Brain pericyte (primary cell): Measurements from ENCODE around the gene ROPN1B.

Experiments used
- DNase-seq: peaks from one replicate; pipeline ENCODE4 v3.0.0-alpha.2; 2012; ENCODE audit warnings: low read depth, low spot score

Gene ROPN1B

DNA sequence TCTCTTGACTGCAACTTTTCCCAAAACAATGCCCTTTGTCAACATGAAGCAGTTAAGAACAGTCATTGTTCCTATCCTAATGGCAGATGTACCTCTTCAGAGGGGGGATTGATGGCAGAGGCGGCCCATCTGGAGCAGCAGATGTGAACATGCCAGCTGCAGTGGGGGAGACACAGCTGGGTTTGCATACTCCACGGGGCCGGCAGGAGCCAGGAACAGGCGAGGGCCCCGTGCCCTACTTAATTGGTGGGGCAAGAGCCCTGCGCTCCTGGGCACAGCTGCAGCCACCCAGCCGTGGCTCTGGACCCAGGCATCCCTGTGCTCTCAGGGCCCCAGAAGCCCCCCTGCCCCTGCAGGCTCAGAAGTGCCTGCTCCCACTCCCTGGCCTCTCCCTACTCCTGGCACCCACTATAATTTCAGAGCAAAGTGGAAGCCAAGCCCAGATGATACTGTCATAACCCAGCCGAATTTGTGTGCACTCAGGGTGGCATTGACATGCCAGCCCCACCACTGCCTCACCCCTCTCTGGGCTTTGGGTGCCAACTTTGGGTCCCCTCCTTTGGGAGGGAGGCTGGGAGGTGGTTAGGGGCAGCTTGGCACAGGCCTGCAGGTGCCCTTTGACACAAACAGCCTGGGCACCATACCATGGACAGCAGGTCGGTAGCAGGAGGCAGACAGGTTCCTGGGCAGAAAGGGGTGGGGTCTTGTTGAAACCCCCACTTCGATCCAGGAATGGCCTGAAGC, 34.6 kb downstream of the ROPN1B start:
- DNase-seq, result no peak

DNA sequence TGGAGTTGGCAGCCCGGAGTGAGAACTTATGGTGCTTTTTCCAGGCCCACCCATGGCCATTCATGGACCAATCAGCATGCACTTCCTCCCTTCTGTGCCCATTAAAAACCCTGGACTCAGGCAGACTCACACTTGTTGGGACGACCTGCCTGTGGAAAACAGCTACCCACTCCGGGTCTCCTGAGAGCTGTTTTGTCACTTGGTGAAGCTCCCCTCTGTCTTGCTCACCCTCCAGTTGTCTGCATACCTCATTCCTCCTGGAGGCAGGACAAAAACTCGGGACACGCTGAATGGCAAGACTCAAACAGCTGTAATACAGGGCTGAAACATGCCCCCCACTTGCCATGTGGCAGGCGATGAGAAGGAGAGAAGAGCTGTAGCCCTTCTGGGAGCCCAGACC, 35.2 kb downstream of the ROPN1B start:
- no peak for DNase-seq

DNA sequence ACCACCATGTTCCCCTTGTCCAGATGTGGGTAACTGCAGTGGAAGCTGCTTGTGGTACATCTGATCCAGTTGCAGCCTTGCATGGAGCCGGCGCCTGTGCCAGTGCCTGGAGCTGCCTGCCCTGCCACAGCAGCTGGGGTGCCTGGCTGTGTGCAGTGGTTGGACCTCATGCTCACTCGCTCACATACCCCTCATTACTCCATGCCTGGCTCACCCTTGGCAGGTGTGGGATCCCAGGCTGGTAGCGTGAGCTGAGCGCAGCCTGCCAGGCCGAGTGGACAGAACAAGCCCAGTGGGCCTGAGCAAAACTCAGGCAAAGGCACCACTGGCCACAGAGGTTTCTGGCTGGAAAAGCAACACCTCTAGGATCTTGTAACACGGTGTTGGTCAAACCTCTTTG, 35.7 kb downstream of the ROPN1B start:
- no peak for DNase-seq

DNA sequence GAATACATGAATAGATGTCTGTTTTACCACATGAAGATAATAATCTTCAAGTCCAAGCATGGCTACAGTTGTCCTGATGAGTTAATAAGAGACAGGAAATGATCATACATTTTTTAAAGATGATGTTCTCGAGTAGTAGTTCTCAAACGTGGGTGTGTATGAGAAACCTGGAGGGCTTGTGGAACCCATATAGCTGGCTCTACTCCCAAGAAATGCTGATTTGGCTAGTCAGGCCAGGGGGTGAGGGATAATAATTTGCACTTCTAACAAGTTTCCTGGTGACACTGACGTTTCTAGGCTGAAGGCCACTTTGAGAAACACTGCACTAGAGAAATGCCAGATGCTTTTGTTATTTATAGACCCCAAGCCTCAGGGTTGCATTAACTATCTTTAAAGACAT, 37.0 kb downstream of the ROPN1B start:
- no peak for DNase-seq

DNA sequence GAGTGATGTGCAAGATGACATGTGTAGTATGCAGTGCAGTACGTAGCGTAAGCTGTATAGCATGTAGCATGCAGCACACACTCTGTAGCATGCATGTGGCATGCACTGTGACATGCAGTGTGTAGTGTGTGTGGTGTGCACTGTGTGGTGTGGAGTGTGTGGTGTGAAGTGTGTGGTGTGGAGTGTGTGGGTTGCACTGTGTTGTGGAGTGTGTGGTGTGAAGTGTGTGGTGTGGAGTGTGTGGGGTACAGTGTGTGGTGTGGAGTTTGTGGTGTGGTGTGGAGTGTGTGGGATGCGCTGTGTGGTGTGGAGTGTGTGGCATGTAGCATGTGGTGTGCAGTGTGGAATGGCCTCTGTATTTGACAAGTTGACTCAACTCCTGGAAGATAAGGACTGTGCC, 39.2 kb downstream of the ROPN1B start:
- no peak for DNase-seq

DNA sequence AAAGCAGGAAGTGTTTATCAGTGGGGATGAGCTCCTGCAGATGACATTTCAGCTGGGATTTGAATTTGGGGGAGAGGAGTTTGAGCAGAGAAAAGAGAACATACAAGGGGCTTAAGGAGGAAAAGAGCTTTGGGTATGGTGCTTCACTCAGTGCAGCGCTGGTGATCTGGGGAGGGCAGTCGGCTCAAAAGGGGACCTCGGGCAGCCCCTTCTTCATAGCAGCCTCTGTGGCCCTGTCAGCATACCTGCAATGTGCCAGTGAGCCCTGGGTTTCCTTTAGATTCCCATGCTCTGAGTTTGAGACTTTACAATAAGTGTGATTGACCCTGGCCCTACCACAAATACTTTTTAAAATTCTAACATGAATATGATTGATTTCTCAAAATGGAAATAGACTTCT, 40.2 kb downstream of the ROPN1B start:
- no peak for DNase-seq

DNA sequence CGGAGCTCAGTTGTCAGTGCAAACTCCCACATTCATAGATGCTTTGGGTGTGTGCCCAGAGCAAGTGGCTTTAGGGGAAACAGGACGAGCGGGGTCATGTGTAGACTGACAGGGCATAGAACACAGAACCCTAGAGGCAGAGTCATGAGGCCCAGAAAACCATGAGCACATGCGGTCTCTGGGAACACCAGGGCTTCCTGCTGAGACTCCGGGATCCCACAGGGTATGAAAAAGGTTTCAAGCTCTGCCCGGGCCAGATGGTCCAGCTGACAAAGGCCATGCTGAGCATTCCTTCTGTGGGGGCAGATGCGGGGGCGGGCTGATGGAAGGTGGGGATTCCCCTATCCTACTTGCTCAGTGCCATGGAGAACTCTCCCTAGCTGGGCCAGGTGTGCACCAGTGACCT, 44.8 kb downstream of the ROPN1B start:
- DNase-seq, result peak; percentile 8

DNA sequence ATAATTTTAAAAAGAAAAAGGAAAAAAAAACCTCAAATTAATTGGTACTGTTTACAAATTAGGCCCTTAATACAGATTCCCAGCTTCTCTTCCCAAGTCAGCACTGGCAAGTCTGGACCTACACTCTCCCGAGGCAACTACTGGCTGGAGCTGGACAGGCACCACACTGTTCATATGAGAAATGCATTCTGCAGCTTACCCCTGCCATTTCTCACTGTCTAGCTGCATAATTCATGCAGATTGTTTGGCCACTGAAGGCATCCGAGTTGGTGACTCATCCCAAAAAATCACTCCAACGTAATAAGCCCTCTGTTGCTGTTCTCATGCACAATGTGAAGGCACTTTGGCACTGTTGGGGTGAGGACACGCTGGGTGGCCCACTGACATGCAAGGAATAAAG, 45.3 kb downstream of the ROPN1B start:
- peak; percentile 11 for DNase-seq

DNA sequence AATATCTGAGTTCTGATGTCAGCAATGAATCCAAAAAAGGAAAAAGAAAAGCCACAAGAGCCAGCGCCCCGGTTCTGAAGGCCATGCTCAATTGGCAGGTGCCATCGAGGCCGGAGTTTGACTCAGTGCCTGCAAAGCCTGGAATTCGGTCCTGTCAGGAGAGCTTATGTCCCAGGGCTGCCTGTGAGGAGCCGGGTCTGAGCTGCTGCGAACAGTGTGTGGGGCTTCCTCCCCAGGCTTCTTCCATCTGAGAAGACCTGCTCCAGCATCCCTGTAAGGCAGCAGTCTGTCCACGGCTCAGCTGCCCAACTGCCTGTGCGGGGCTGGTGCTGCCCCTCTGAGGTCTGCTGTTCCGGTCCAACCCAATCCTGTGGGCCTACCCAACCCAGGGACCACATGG, 46.1 kb downstream of the ROPN1B start:
- no peak for DNase-seq

DNA sequence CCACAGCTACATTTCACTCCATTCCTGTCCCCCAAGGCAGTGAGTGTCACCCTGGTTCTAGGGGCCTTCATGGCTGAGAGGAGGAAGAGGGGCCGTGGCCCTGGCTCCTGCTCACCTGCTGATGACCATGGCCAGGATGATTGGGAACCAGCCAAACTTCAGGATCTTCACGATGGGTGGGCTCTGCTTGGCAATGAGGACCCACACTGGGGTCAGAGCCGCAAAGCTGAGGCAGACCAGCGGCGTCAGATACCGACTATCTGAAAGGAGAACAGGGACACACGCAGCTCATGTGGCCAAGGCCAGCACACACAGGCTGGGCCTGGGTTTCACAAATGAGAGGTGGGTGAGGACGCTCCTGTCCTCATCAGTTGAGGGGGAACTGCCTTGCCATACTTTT, 47.6 kb downstream of the ROPN1B start:
- DNase-seq, result no peak

DNA sequence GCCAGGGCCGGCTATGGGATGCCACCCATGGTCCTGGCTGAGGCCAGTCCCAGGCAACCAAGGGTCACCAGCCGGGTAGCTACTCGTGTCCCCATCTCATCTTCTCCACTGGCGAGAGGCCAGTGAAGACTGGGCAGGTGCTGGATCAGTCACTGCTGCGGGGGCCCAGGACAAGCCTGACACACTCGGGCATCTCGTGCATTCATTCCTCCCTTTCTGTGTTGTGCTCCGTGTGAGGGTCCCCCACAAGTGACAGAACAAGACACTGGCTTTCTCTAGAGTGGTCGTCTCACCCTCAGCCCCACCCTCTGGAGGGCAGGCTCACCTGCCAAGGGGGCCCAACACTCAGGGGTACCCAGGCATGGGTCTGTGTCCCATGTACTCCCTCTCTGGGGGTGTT, 48.4 kb downstream of the ROPN1B start:
- no peak for DNase-seq

DNA sequence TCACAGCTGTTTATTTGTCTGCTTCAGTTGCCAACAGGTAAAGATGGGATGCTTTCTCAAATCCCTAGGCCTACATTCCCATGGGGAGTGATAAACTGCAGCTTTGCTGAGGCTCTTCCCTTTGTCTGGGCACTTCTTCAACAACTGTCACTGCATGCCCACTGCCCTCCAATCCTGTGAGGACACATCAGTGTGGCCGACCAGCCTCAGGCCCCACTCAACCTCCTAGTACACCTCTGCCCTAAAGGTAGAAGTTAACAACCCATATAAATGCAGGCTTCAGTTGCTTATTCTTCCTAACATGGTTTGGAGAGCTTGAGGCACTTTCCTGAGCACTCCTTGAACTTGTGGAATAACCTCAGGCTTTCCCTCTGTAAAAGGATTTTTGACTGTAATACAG, 49.6 kb downstream of the ROPN1B start:
- DNase-seq, result no peak

DNA sequence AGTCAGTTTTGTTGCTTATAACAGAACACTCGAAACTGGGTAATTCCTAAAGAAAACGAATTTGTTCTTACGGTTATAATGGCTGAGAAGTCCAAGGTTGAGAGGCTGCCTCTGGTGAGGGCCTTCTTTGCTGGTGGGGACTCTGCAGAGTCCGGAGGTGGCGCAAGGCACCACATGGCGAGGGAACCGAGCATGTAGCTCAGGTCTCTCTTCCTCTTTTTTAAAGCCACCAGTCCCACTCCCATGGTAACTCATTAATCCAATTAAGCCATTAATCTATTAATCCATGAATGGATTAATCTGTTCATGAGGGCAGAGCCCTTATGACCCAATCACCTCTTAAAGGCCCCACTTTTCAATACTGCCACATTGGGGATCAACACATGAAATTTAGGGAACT, 50.0 kb downstream of the ROPN1B start:
- DNase-seq, result no peak

DNA sequence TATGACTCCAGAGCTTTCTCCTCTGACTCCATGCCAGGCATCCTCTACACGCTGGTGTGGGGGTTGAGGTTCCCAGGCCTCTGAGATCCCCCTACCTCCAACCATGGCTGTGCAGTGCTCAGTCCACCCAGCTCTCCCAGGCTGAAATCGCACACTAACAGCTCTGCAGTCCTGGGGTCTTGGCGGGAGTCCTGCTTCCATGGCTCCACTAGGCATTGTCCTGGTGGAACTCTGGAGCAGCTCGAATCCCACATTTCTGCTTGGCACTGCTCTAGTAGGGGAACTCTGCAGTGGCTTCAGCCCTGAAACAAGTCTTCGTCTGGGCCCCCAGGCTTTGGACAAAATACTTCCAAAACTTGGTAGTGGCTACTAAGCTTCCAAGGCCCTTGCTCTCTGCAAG, 50.7 kb downstream of the ROPN1B start:
- no peak for DNase-seq

DNA sequence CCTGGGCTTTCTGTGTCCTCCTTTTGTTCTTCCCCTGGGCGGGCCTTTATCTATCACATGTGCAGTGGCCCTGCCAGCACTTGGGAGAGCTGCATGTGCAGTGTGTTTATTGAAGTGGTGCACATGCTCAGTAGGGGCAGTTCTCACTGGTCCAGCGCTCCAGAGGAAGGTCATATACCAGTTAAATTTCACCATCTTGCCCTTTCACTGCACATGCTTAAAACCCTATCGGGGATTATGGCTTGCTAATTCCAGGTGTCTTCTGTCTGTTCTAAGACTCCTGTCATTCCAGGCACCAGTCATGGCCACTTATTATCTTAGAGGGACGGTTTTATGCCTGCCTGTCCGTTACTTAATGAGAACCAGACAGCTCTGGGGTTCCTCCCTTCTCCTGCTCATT, 52.2 kb downstream of the ROPN1B start:
- DNase-seq, result no peak

DNA sequence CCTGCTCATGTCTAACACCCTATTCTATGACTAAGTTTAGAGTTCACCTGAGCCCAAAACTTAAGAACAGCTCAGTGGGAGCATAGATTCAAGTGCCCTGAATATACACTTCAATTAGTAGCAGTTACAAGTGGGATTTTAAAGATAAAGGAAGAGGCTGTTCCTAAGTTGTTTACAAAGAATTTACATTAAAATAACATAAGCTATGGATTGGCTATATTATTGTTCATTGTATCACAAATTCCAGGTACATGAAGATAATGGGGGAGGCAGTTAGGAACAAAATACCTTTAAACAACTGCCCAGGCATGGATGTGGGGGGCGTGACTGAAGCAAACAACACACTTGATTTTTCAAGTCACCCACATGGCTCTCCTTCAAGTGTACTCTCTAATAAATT, 52.7 kb downstream of the ROPN1B start:
- DNase-seq, result no peak

DNA sequence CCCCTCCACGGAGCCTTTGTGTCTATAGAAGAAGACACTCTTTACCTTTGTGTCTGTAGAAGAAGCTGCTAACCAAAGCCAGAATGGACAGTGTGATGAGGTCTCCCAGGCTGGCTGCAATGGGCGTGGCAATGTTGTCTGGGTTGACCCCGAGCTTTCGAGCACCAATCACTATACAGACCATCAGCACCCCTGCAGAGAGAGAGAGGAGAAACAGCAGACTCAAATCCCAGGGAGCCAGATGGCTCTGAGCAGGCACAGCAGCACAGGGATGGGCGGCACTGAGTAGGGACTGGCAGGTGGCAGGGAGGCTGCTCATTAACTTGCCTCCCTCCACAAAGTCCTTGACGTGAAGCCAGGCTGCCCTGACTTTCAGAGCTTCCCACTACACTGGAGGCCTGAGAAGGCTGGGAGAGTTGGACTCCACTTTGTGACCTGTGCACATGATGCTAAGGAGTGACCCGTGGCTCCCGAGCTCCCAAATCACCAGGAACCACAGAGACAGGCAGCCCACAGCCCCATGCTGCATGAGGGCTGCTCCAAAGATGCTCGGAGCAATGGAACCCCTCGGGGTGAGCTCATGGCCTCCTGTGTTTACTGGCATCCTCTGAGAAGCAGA, 53.9 kb downstream of the ROPN1B start:
- no peak for DNase-seq

DNA sequence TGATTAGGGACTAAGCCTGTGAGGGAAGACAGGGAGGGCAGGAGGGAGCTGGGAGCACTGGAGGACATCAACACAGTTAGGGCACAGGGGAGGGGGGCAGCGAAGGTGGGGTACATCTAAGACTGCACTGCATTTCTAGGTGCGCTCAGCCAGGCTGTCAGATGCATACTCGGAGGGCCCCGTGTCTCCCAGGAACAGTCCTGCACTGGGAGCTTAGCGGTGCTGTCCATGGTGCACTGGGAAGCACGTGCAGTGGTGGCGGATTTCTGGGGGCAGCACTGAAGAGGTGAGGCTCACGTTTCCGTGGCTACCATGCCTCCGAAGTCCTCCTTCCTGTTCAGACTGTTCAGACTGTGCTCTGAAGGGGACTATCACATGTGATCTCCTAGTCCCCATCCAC, 54.4 kb downstream of the ROPN1B start:
- DNase-seq, result no peak

DNA sequence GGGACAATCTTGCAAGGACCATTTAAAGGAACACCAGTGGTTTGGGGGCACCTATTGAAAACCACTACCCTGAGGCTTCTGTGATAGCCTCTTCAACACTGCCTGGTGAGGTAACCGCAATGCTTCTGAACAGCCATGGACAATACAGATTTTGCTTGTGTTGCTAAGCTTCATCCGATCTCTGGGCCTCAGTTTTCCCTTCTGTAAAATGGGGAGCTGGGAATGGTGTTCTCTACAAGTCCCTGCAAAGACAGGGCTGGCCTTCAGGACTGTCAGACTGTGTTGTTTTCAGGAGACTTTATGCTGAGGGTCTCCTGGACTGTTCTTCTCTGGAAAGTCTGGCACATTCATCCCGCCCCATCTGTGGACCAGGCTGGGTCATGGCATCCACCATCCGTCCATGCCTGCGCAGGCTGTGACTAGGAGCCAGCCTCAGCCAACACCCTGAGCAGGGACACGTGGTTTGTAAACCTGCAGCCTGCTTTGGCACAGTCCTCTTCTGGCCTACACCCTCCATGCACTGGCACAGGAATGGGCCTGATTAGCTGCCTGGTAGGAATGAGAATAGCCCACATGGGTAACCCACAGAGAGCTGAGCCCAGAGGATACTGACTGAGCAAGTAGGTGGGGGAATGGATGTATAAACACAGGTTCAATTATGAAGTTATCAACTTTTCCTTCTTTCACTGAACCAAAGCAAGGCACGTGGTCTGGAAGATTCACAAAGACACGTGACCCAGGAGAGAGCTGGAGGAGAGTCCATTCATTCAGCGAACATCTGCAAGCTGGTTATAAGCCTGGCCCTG, 55.3 kb downstream of the ROPN1B start:
- DNase-seq, result no peak

DNA sequence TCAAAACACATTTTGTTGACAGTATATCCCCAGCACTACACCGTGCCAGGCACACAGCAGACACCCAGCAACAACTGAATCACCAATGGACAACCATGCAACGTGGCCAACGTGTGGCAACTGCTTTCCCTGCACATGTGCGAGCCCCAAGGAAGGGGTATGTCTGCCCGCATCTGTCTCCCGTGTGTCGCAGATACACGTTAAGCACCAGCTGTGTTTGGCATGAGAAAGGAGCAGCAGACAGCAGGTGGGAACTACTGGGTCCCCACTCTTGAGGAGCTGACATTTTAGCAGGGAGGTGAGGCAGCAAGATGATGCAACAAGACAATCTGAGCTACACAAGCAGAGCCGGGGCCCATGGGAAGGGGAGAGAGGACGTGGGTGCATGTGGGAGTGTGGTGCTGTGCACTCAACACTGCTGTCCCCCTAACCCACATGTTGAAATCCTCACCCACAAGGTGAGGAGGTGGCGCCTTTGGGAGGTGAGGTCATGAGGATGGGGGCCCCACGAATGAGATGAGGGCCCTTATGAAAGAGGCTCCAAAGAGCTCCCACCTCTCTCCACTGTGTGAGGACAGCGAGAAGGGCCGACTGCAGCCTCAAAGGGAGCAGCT, 56.2 kb downstream of the ROPN1B start:
- no peak for DNase-seq

DNA sequence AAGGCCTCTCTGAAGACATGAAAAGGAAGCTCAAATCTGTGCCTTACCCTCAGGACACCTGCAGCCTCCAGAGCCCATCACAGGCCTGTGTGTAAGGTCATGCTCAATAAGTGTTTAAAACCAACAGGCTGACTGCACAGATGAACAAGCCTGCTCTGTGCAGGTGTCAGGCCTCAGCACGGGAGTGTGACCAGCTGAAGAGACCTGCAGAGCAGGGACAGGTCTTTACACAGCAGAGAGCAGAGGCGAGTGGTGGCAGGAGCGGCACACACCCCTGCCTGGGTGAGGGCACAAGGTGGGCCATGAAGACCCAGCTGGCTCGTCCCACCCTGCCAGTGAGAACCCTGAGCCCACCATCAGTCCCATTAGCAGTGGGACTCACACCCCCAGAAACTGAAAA, 56.9 kb downstream of the ROPN1B start:
- no peak for DNase-seq

DNA sequence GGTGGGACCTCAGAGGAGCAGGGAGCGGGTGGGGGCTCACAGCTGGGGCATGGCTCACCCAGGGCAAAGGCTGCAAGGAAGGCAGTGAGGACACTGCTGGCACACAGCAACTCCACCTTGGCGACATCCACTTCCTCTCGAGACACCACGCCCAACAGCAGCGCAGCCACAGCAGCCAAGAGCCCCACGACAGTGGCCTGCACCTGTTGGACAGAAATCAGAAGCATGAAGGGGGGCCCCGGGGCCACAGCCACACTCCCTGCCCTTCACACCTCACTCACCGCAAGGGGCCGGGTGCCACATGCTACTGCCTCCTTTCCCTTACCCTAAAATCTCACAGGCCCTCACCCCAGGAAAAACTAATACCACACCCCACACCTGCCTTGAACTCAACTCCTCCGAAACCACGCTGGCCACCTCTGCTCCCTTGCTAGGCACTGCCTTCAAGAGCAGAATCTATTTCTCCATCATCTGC, 57.3 kb downstream of the ROPN1B start:
- no peak for DNase-seq
